HCT116 (cell line): ENCODE measurements around the gene ZSWIM4. TPM values are rescaled to one million over a fixed set of nuclear protein-coding genes. Genes with fewer than 3 reads are reported as not detected.

Experiments used
- ATF3 ChIP-seq: IDR thresholded peaks from 2 replicates; pipeline ENCODE4 v1.6.1; 2012
- CBX3 ChIP-seq: IDR thresholded peaks from 2 replicates; pipeline ENCODE4 v1.6.1; 2012; ENCODE audit warnings: low read depth
- CEBPB ChIP-seq: IDR thresholded peaks from 2 replicates; pipeline ENCODE4 v1.6.1; 2012; ENCODE audit warnings: low read depth
- EGR1 ChIP-seq: IDR thresholded peaks from 2 replicates; pipeline ENCODE4 v1.6.1; 2012; ENCODE audit warnings: low read depth
- EZH2phosphoT487 ChIP-seq: fragments of 200-600 bp; IDR thresholded peaks from 2 replicates; pipeline ENCODE4 v1.6.1; 2018; ENCODE audit warnings: antibody characterized with exemption, borderline replicate concordance
- FOSL1 ChIP-seq: IDR thresholded peaks from 2 replicates; pipeline ENCODE4 v1.6.1; 2012; ENCODE audit warnings: low read depth
- POLR2A ChIP-seq: IDR thresholded peaks from 2 replicates; pipeline ENCODE4 v1.7.0; 2011; ENCODE audit warnings: borderline replicate concordance; ENCODE audit not compliant: insufficient read depth, insufficient read length; ENCODE audit errors: extremely low read depth
- RAD21 ChIP-seq: IDR thresholded peaks from 2 replicates; pipeline ENCODE4 v1.6.1; 2012; ENCODE audit warnings: low read depth, mild to moderate bottlenecking
- REST ChIP-seq: IDR thresholded peaks from 2 replicates; pipeline ENCODE4 v1.6.1; 2012; ENCODE audit warnings: low read depth
- SP1 ChIP-seq: IDR thresholded peaks from 2 replicates; pipeline ENCODE4 v1.6.1; 2012; ENCODE audit warnings: low read depth
- TCF7L2 ChIP-seq: IDR thresholded peaks from 2 replicates; pipeline ENCODE4 v1.7.0; 2011; ENCODE audit warnings: borderline replicate concordance, inconsistent platforms; ENCODE audit not compliant: insufficient read depth, insufficient read length; ENCODE audit errors: extremely low read depth
- ZFX ChIP-seq: fragments of 450-650 bp; IDR thresholded peaks from 2 replicates; pipeline ENCODE4 v1.6.1; 2017
- ZNF274 ChIP-seq: fragments of 200-500 bp; sonication (Bioruptor generic); IDR thresholded peaks from 2 replicates; pipeline ENCODE4 v1.6.1; 2014; ENCODE audit warnings: mild to moderate bottlenecking, low read depth, low read length, inconsistent platforms
- total RNA-seq: library from RNA; stranded (reverse); gene quantifications from one replicate; pipeline ENCODE4 v1.2.1, GENCODE V29; 2021; ENCODE audit not compliant: unreplicated experiment

Gene ZSWIM4
- total RNA-seq, 1 experiment from 2014 or later: 9.8 TPM

GRCh38 chr19:13861714-13862531, 66.7 kb downstream of the ZSWIM4 start (continued):
- TF ChIP-seq SP1: no peak
- TF ChIP-seq TCF7L2: peak; percentile 70
- TF ChIP-seq EZH2phosphoT487: no peak
- no peak for TF ChIP-seq ZNF274
- no peak for TF ChIP-seq POLR2A
- no peak for TF ChIP-seq CEBPB
- TF ChIP-seq RAD21: peak; percentile 98
- no peak for TF ChIP-seq ATF3
- TF ChIP-seq EGR1: peak; percentile 67
- no peak for TF ChIP-seq ZFX
- TF ChIP-seq REST: no peak
- no peak for TF ChIP-seq CBX3
- TF ChIP-seq FOSL1: no peak
